B cell (primary cell): ENCODE measurements around the gene DNAJC15.

Experiments
- CTCF ChIP-seq: fragments of 200-600 bp; IDR thresholded peaks from one replicate; pipeline ENCODE4 v1.8.0; 2022; ENCODE audit warnings: antibody characterized with exemption, mild to moderate bottlenecking
- EZH2 ChIP-seq: IDR thresholded peaks from 2 replicates; pipeline ENCODE4 v1.6.1; 2012; ENCODE audit warnings: borderline replicate concordance, low read depth, mild to moderate bottlenecking, moderate library complexity, low read length; ENCODE audit not compliant: insufficient read depth, poor library complexity, severe bottlenecking

GRCh38 chr13:42996584-42996983, 26.8 kb upstream of the DNAJC15 start:
- no peak for TF ChIP-seq CTCF
- no peak for TF ChIP-seq EZH2
